ENCODE results near the gene PRM3. TPM values are rescaled to one million over a fixed set of nuclear protein-coding genes. Genes with fewer than 3 reads are reported as not detected.

Gene PRM3
- total and polyA plus RNA-seq, 12 donors: not detected

DNA sequence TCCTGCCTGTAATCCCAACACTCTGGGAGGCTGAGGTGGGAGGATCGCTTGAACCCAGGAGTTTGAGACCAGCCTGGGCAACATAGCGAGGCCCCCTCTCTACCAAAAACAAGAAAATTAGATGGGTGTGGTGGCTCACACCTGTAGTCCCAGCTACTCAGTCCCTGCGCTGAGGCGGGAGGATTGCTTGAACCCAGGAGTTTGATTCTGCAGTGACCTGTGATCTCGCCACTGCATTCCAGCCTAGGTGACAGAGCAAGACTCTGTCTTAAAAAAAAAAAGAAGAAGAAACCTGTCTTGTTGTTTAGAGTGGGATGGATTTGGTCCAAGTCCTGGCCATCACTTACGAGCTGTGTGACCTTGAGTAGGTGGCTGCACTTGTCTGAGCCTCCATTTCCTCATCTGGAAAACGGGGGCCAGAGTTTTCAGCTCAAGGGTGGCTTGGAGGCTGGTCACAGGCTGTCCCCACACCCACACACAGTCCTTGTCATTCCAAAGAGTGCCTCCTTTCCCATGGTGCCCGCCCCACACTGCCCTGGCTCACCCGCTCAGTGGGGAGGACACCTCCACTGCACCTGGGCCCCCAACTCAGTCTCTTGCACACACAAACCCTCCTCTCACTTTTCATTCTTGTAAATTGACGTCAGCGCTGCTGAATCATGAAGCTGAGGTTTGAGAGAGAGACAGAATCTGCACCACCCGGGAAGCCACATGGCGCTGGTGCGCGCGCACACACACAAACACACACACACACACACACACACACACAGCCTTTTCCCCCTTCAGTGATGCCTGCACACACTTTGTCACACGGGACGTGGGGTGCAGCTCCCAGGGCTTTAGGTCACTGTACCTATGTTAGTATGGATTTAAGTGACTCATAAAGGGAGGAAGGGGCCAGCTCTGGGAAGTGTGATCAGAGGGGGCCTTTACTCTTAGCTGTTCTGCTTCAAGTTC is 21.6 kb downstream of the PRM3 start:
- H3K27ac ChIP-seq: peak overlapping the region in 1 of 10 donors; percentile 100
- ATAC-seq: no peak
- 85 to 86% methylated on average over 18 of the region's 18 CpGs for WGBS, 2 donors
- no peaks in the 10 kb centered on the region for H3K27me3 ChIP-seq
- H3K36me3 ChIP-seq: peaks cover 0 to 37% (median 0%) of the 10 kb centered on the region in 9 donors
- intact Hi-C loops (cut with DNase I): loop anchor here in 3 of 10 donors (10.0 kb wide), 2 partner anchors 117 to 147 kb away; no protein-coding TSS in a partner anchor
- peak overlapping the region in 1 of 10 donors; percentile 93 for H3K4me3 ChIP-seq
- H3K4me1 ChIP-seq: peaks cover 7 to 40% (median 14%) of the 10 kb centered on the region in 9 donors
- H3K9me3 ChIP-seq: no peaks in the 10 kb centered on the region
- DNase-seq: no peak
- TF ChIP-seq, protein P1, sequence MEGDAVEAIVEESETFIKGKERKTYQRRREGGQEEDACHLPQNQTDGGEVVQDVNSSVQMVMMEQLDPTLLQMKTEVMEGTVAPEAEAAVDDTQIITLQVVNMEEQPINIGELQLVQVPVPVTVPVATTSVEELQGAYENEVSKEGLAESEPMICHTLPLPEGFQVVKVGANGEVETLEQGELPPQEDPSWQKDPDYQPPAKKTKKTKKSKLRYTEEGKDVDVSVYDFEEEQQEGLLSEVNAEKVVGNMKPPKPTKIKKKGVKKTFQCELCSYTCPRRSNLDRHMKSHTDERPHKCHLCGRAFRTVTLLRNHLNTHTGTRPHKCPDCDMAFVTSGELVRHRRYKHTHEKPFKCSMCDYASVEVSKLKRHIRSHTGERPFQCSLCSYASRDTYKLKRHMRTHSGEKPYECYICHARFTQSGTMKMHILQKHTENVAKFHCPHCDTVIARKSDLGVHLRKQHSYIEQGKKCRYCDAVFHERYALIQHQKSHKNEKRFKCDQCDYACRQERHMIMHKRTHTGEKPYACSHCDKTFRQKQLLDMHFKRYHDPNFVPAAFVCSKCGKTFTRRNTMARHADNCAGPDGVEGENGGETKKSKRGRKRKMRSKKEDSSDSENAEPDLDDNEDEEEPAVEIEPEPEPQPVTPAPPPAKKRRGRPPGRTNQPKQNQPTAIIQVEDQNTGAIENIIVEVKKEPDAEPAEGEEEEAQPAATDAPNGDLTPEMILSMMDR (IDR thresholded peaks at IDR 0.05): no peak

- Histone ChIP-seq H3K4me3 (no peak overlapping the region), H3K36me3 (peaks cover 0 to 37% (median 0%) of the 10 kb centered on the region in 9 donors), H3K9me3 (no peaks in the 10 kb centered on the region), H3K4me1 (peaks cover 5 to 41% (median 12%) of the 10 kb centered on the region in 9 donors), H3K27ac (peak overlapping the region in 1 of 10 donors; percentile 50), H3K27me3 (no peaks in the 10 kb centered on the region)
- TF ChIP-seq, protein P1 (IDR thresholded peaks at IDR 0.05): no peak
- WGBS, 2 donors: 97% methylated on average over 10 of the region's 10 CpGs
- ATAC-seq (no peak), DNase-seq (no peak)
- intact Hi-C loops (cut with DNase I): loop anchor here in 3 of 10 donors (10.0 kb wide), 2 partner anchors 116 to 146 kb away; no protein-coding TSS in a partner anchor
Observed at GRCh38 chr16:11250786-11251524, 22.5 kb downstream of the PRM3 start.

GRCh38 chr16:11250091-11250785 is 23.2 kb downstream of the PRM3 start:
- Histone ChIP-seq H3K9me3 (no peaks in the 10 kb centered on the region), H3K4me3 (no peak overlapping the region), H3K36me3 (peaks cover 0 to 35% (median 0%) of the 10 kb centered on the region in 9 donors), H3K27me3 (no peaks in the 10 kb centered on the region), H3K27ac (no peak overlapping the region), H3K4me1 (peaks cover 5 to 43% (median 12%) of the 10 kb centered on the region in 9 donors)
- 76 to 81% methylated on average over 16 of the region's 16 CpGs for WGBS, 2 donors
- DNase-seq (no peak), ATAC-seq (no peak)
- intact Hi-C loops (cut with DNase I): loop anchor here in 3 of 10 donors (10.0 kb wide), 2 partner anchors 115 to 145 kb away; no protein-coding TSS in a partner anchor
- TF ChIP-seq, protein P1 (IDR thresholded peaks at IDR 0.05): no peak

All from heart right ventricle (tissue), 16 donors.